MG63 (cell line): Measurements from ENCODE around the gene MS4A13. TPM values are rescaled to one million over a fixed set of nuclear protein-coding genes. Genes with fewer than 3 reads are reported as not detected.
"Not testable (repeated sequence)": the region's sequence is repeated elsewhere in the genome, so short reads cannot be mapped to it uniquely, and the experiment has no call there.

ENCODE experiments used
- DNase-seq: peaks from one replicate; pipeline ENCODE4 v3.0.0-alpha.2; 2020
- H3K27me3 ChIP-seq: fragments of 250-450 bp; sonication (Bioruptor Pico); 2 replicates; pipeline ENCODE4 v1.5.1; 2020; ENCODE audit warnings: mild to moderate bottlenecking, moderate library complexity
- H3K36me3 ChIP-seq: fragments of 250-450 bp; sonication (Bioruptor Pico); 2 replicates; pipeline ENCODE4 v1.5.1; 2020; ENCODE audit warnings: mild to moderate bottlenecking, moderate library complexity
- H3K4me3 ChIP-seq: fragments of 250-450 bp; sonication (Bioruptor Pico); 2 replicates; pipeline ENCODE4 v1.5.1; 2020; ENCODE audit warnings: mild to moderate bottlenecking, moderate library complexity
- H3K9me3 ChIP-seq: fragments of 250-450 bp; sonication (Bioruptor Pico); 2 replicates; pipeline ENCODE4 v1.5.1; 2020; ENCODE audit warnings: mild to moderate bottlenecking, moderate library complexity
- total RNA-seq: library from RNA; depleted of rRNA; stranded (reverse); fragments of >200 nt; shearing (Covaris generic); gene quantifications from 2 replicates; pipeline ENCODE4 v1.2.3, GENCODE V29; 2014; ENCODE audit warnings: low replicate concordance; rRNA removed

Gene MS4A13
- total RNA-seq, 1 experiment from 2014 or later = not detected

DNA sequence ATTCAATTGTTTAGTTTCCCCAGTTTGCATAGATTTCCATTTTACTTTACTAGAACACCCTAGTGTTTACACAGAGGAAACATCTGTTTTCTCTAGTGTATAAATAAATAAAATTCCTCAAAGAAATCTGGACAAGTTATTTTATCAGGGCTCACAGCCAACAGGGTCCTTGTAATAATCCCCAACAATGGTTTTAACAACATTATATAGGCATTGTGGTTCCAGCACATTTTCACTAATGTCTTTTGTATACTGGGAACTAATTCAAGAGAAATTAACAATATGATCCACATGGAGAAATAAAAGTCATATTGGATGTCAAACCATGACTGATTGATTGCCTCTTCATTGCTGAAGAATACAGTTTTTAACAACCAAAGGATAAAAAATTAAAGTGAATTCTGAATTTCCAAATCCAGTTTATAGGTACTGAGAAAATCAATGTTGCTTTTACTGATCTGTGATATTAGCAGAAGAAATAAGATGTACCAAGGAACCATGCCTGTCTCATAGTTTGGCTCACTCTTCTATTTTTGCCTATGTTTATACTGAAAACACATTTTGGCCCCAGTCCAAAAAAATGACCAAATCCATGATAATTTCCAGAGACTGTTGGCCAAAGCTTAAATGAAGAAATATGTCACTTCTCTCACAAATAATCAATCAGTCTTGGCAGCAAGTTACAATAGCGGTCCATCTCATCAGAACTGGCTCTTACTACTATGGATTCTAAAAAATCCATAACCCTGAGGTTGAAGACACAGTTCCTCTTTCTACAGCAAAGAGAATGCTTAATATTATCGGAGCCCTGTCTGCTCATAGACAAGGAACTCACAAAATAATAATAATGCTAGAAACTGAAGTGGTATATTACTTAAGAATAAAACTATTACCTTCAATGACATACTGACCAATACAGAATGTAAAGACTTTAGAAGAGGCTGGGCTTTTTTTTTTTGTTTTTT is 1.4 kb upstream of the MS4A13 start:
- Histone ChIP-seq H3K9me3 (no peaks in the 10 kb centered on the region), H3K27me3 (no peaks in the 10 kb centered on the region), H3K36me3 (no peaks in the 10 kb centered on the region), H3K4me3 (no peak overlapping the region)
- DNase-seq = no peak

DNA sequence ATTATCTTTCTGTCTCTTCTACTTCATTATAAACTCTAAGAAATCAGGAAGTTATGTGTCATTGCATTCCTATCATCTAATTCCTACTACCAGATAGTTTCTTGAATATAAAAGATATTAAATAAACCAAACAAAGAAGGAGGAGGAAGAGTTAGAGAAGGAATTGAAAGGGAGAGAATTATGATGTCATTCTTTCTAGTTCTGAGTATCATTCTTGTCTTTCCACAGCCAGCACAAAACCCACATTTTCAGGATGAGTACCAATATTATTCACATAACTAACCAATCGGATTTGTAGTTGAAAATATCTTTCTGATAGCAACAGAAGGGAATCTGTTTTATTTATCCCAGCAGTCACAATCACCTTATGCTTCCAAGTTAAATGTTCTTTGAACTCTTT is 13.3 kb downstream of the MS4A13 start:
- no peak for DNase-seq
- Histone ChIP-seq H3K27me3 (no peaks in the 10 kb centered on the region), H3K36me3 (no peaks in the 10 kb centered on the region), H3K9me3 (no peaks in the 10 kb centered on the region), H3K4me3 (no peak overlapping the region)

DNA sequence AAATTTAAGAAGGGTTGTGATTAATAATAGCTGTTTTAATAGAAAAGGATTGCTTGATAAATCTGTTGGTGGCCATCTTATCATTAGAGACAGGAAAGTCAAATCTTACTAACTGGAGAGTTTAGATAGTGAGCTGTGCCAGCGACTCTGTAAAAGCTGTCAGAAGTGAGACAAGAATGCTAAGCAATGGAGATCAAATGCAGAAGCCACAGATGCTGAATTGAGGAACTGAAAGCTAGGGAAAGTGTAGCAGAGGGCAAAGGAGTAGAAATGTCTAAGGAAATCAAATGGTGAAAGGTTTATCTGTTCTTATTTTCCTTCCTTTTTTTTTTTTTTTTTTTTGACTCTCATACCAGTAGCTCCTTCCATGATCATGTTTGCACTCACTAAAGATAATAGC is 13.7 kb downstream of the MS4A13 start:
- Histone ChIP-seq H3K4me3 (no peak overlapping the region), H3K9me3 (no peaks in the 10 kb centered on the region), H3K36me3 (no peaks in the 10 kb centered on the region), H3K27me3 (no peaks in the 10 kb centered on the region)
- no peak for DNase-seq

DNA sequence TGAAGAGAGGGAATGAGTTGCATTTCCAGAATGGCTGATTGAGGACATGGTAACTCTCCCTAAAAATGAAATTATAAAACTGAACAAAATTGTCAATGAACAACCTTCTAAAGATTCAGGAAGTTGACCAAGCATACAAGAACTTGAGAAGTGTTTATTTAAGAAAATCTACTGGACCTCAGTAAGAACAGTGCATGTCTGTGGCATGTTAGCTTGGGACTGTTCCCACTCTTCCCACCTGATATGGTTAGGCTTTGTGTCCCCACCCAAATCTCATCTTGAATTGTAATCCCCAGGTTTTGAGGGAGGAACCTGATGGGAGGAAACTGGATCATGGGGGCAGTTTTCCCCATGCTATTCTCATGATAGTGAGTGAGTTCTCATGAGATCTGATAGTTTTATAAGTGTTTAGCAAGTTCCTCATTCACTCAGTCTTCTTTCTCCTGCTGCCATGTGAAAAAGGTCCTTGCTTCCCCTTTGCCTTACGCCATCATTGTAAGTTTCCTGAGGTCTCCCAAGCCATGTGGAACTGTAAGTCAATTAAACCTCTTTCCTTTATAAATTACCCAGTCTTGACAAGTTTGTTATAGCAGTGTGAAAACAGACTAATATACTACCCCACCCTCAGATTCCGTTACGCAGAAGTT is 15.4 kb downstream of the MS4A13 start:
- no peak for DNase-seq
- Histone ChIP-seq H3K9me3 (no peaks in the 10 kb centered on the region), H3K4me3 (no peak overlapping the region), H3K27me3 (no peaks in the 10 kb centered on the region), H3K36me3 (no peaks in the 10 kb centered on the region)

DNA sequence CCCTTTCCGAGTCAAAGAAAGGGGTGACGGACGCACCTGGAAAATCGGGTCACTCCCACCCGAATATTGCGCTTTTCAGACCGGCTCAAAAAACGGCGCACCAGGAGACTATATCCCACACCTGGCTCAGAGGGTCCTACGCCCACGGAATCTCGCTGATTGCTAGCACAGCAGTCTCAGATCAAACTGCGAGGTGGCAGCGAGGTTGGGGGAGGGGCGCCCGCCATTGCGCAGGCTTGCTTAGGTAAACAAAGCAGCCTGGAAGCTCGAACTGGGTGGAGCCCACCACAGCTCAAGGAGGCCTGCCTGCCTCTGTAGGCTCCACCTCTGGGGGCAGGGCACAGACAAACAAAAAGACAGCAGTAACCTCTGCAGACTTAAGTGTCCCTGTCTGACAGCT is 17.2 kb downstream of the MS4A13 start:
- not testable (repeated sequence) for H3K4me3 ChIP-seq, H3K27me3 ChIP-seq, H3K36me3 ChIP-seq, DNase-seq, H3K9me3 ChIP-seq

DNA sequence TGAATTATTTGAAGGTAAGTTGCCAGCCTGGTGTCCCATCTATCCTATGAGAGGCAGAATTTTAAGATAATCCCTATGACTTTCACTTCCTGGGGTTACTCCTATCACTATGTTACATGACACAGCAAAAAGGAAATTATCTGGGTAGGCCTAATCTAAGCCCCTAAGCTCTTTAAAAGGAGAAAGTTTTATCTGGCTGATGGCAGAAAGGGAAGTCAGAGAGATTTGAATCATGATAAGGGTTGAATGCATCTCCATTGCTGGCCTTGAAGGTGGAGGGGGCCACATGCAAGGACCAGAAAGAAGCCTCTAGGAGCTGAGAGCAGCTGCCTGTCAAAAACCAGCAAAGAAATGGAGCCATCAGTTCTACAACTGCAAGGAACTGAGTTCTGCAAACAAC is 23.4 kb downstream of the MS4A13 start:
- H3K4me3 ChIP-seq, H3K36me3 ChIP-seq, DNase-seq: not testable (repeated sequence)

DNA sequence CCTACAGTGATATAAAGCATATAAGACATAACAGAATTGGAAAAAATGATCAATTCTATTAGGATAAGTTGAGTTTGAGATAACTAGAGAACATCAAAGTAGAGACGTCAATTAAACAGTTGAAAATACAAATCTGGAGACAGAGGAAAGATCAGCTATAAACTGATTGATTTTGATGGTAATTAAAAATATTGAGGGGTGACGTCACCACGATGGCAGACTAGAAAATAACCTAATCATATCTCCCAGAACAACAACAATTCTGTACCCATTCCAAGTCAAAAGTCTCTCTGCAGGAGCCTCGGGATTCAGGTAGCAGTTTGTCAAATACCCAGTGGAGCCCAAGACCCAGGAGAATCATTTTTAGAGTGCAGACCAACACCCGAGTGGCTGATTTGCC is 28.9 kb downstream of the MS4A13 start:
- H3K9me3 ChIP-seq = no peaks in the 10 kb centered on the region
- no peaks in the 10 kb centered on the region for H3K36me3 ChIP-seq
- DNase-seq = no peak
- H3K4me3 ChIP-seq = no peak overlapping the region
- no peaks in the 10 kb centered on the region for H3K27me3 ChIP-seq

More for the DNA sequence above, 23.4 kb downstream of the MS4A13 start:
- H3K27me3 ChIP-seq, H3K9me3 ChIP-seq: not testable (repeated sequence)

DNA sequence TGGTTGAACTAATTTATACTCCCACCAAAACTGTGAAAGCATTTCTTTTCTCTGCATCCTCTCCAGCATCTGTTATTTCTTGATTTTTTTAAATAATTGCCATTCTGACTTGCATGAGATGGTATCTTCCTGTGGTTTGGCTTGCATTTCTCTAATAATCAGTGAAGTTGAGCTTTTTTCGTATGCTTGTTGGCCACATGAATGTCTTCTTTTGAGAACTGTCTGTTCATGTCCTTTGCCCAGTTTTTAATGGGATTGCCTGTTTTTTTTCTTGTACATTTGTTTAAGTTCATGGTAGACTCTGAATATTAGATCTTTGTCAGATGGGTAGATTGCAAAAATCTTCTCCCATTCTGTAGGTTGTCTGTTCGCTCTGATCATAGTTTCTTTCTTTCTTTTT is 46.1 kb downstream of the MS4A13 start:
- no peak for DNase-seq
- Histone ChIP-seq H3K9me3 (peaks cover 5% of the 10 kb centered on the region), H3K36me3 (no peaks in the 10 kb centered on the region), H3K4me3 (no peak overlapping the region), H3K27me3 (no peaks in the 10 kb centered on the region)

DNA sequence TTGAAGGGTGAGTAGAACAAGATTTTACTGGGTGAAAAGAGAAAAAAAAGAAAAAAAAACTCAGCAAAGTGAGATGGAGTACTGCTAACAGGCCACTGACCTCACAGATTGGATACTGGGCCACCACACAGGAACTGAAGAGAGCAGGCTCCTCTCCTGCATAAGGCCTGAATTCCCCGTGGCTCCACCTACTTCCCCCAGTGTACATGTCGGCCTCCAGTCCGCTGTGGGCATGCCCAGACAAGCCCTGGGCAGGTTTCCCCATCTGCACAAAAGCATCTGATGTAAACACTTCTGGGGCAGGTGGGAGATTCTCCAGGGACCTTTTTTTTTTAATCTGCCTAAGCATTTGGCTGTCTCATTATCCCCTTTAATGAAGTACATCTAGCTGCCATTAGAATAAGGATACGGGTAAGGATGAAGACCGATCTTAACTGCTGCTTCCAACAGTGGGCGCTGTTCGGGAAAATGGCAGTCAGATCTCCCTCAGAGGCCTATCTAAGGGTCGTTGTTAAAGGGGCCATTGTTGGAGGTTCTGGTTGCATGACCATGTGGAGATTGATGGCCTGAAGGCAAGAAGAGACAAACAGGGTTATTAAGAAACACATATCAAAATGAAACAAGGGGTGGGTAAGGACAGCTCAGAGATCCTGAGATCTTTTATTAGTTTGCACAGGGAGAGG is 48.5 kb downstream of the MS4A13 start:
- no peaks in the 10 kb centered on the region for H3K36me3 ChIP-seq

DNA sequence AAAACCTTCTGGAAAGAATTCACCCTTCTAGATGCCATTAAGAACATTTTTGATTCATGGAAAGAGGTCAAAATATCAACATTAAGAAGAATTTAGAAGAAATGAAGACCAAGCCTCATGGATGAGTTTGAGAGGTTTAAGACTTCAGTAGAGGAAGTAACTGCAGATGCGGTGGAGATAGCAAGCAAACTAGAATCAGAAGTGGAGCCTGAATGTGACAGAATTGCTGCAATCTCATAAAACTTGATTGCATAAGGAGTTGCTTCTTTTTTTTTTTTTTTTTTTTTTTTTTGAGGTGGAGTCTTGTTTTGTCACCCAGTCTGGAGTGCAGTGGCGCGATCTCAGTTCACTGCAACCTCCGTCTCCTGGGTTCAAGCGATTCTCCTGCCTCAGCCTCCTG is 51.6 kb downstream of the MS4A13 start:
- H3K27me3 ChIP-seq = no peaks in the 10 kb centered on the region
- H3K36me3 ChIP-seq = no peaks in the 10 kb centered on the region
- peaks cover 2% of the 10 kb centered on the region; the same call in 1 of the 2 replicates for H3K9me3 ChIP-seq
- DNase-seq = no peak
- H3K4me3 ChIP-seq = no peak overlapping the region

More for the DNA sequence above, 48.5 kb downstream of the MS4A13 start:
- DNase-seq = no peak
- Histone ChIP-seq H3K4me3 (no peak overlapping the region), H3K27me3 (no peaks in the 10 kb centered on the region), H3K9me3 (peaks cover 5% of the 10 kb centered on the region)

DNA sequence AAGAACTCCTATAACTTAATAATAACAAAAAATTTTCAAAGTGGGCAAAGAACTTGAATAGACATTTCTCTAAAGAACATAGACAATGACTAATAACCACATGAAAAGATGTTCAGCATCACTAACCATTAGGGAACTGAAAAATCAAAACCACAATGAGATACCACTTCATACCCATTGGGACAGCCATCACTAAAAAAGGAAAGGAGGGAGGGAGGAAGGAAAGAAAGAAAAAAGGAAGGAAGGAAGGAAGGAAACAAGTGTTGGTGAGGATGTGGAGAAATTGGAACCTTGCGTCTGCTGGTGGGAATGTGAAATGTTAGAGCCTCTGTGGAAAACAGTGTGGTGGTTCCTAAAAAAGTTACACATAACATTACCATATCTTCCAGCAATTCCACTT is 55.8 kb downstream of the MS4A13 start:
- DNase-seq = no peak
- Histone ChIP-seq H3K9me3 (no peaks in the 10 kb centered on the region), H3K4me3 (no peak overlapping the region), H3K27me3 (no peaks in the 10 kb centered on the region), H3K36me3 (no peaks in the 10 kb centered on the region)

DNA sequence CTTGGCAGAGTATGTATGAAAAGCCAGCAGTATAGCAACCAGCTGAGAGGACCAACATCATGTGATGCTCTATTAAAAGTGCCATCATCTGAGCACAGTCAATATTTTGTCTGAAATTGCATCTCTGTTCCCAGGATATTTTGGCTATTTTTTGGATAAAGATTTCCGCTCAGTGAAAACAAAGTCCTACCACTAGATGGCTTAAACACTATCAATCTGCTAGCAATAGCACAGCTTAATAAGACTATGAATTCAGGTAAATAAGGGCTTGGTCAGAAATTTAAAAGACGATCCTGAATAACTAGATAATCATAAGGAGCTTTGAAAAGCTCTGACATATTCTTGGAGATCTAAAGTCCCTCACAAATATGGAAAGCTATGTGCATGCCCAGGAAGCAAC is 74.4 kb downstream of the MS4A13 start:
- no peaks in the 10 kb centered on the region for H3K9me3 ChIP-seq
- no peak overlapping the region for H3K4me3 ChIP-seq
- no peaks in the 10 kb centered on the region; the same call in 1 of the 2 replicates for H3K27me3 ChIP-seq
- DNase-seq = no peak
- H3K36me3 ChIP-seq = no peaks in the 10 kb centered on the region

Other genes with a start within 250 kb of the MS4A13 start
- not detected in 2 replicates for gene MS4A4A, start 234.7 kb upstream of the MS4A13 start, total RNA-seq
- gene MS4A6E, start 188.1 kb upstream of the MS4A13 start, total RNA-seq = not detected in 2 replicates
- gene MS4A7, start 136.9 kb upstream of the MS4A13 start, total RNA-seq = not detected in 2 replicates
- not detected in 2 replicates for gene MS4A14, start 118.9 kb upstream of the MS4A13 start, total RNA-seq
- gene MS4A5, start 85.8 kb upstream of the MS4A13 start, total RNA-seq = not detected in 2 replicates
- not detected in 2 replicates for gene MS4A1, start 59.5 kb upstream of the MS4A13 start, total RNA-seq
- gene MS4A12, start 22.6 kb upstream of the MS4A13 start, total RNA-seq = not detected in 2 replicates
- not detected in 2 replicates for gene MS4A8, start 184.2 kb downstream of the MS4A13 start, total RNA-seq
- gene MS4A18, start 209.3 kb downstream of the MS4A13 start, total RNA-seq = not detected in 2 replicates
- not detected in 2 replicates for gene MS4A15, start 241.5 kb downstream of the MS4A13 start, total RNA-seq